Measurements from ENCODE around the gene MPDZ.

The MPDZ gene

GRCh38 chr9:13279284-13280141 is at the start of gene MPDZ:
MPDZ (minus strand) TSS chr9:13279692; CDS start chr9:13250315, 29,377 bp downstream.
- DNase-seq (ENCODE audit: low read depth), result no peak

- DNase-seq (ENCODE audit: low read depth), result no peak
Observed at GRCh38 chr9:13324988-13325387, 45.5 kb upstream of the MPDZ start.

- DNase-seq (ENCODE audit: low read depth), result no peak
Observed at GRCh38 chr9:13322828-13323550, 43.5 kb upstream of the MPDZ start.

- no peak for DNase-seq (ENCODE audit: low read depth)
Observed at GRCh38 chr9:13318027-13318426, 38.5 kb upstream of the MPDZ start.

GRCh38 chr9:13296972-13297371 is 17.5 kb upstream of the MPDZ start:
- DNase-seq (ENCODE audit: low read depth), result no peak

- no peak for DNase-seq (ENCODE audit: low read depth)
Observed at GRCh38 chr9:13295556-13295955, 16.1 kb upstream of the MPDZ start.

- no peak for DNase-seq (ENCODE audit: low read depth)
Observed at GRCh38 chr9:13292782-13293181, 13.3 kb upstream of the MPDZ start.

- DNase-seq (ENCODE audit: low read depth), result no peak
Observed at GRCh38 chr9:13292158-13292557, 12.7 kb upstream of the MPDZ start.

- no peak for DNase-seq (ENCODE audit: low read depth)
Observed at GRCh38 chr9:13291718-13292117, 12.2 kb upstream of the MPDZ start.

- DNase-seq (ENCODE audit: low read depth), result no peak
Observed at GRCh38 chr9:13284011-13284410, 4.5 kb upstream of the MPDZ start.

- DNase-seq (ENCODE audit: low read depth), result no peak
Observed at GRCh38 chr9:13282998-13283397, 3.5 kb upstream of the MPDZ start.

- no peak for DNase-seq (ENCODE audit: low read depth)
Observed at GRCh38 chr9:13281356-13282016, 2.0 kb upstream of the MPDZ start.

- DNase-seq (ENCODE audit: low read depth), result no peak
Observed at GRCh38 chr9:13278368-13279246, 885 bp downstream of the MPDZ start.

- DNase-seq (ENCODE audit: low read depth), result no peak
Observed at GRCh38 chr9:13278023-13278367, 1.5 kb downstream of the MPDZ start.

- no peak for DNase-seq (ENCODE audit: low read depth)
Observed at GRCh38 chr9:13274886-13275641, 4.4 kb downstream of the MPDZ start.

- no peak for DNase-seq (ENCODE audit: low read depth)
Observed at GRCh38 chr9:13270734-13271133, 8.8 kb downstream of the MPDZ start.

GRCh38 chr9:13269589-13270452 is 9.7 kb downstream of the MPDZ start:
- DNase-seq (ENCODE audit: low read depth), result no peak

- no peak for DNase-seq (ENCODE audit: low read depth)
Observed at GRCh38 chr9:13268469-13268868, 11.0 kb downstream of the MPDZ start.

GRCh38 chr9:13267743-13268142 is 11.7 kb downstream of the MPDZ start:
- no peak for DNase-seq (ENCODE audit: low read depth)

- DNase-seq (ENCODE audit: low read depth), result no peak
Observed at GRCh38 chr9:13266167-13266566, 13.3 kb downstream of the MPDZ start.

Data from stimulated activated CD4-positive, alpha-beta T cell treated with anti-CD3 and anti-CD28 coated beads, Interleukin-2, amount 100 ng/mL, for 4 hours (primary cell).